ENCODE results near the gene DAB1.

Gene DAB1

DNA sequence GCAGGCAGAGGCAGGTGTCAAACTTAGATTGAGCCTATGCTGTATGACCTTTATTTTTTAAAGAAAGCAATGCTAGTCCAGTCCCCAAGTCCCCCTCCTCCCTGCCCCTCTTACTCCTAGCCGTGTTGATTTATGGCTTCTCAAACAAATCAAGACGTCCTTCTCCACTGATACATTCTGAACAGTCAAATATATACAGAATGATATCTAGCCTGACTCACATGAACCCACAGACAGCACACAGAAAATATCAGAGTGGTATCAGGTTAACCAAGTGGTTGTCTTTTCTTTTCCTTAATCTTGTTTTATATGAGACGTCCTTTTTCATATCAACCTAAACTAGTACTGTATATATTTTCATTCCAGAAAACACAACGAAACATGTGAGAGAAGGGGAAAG lies 13.4 kb downstream of the DAB1 start:
- DNase-seq, result no peak

DNA sequence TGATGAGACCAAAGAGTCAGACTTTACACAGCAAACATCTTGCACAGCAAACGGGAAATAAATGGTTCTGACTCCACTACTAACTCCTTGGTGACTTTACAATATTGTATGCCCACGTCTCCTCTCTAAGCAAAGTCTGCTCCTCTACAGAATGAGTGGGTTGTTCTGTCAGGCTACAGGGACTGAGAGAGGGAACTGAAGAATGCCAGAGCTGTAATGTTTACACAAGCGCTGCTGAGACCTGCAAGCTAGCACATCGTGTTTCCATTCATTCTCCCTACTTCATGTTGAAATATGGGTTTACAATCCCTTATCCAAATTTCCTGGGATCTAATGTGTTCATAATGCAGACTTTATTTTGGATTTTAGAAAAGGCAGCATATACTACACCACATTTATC lies 15.9 kb downstream of the DAB1 start:
- DNase-seq, result no peak

DNA sequence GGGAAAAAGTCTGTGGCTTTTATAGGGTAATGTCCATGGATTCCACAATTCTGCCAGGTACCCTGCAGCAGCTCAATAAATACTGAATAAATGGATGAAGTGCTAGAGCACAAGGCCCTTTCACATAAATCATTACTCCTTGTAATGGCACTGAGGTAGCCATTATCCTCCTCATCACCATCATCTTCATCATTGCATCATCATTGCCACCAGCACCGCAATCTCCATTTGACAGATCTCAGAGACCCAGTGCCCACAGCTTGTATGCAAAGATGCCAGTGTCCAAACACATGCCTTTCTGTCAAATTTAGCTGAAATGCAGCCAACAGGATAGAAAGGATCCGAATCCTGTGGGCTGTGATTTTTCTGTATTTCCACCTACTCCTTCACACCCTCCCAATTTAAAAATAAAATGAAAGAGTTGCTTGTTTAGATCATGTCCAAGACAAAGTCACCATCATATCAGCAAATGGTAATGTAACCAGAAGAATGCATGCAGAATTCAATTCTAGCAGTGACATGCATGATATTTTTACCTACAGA lies 17.4 kb downstream of the DAB1 start:
- no peak for DNase-seq

DNA sequence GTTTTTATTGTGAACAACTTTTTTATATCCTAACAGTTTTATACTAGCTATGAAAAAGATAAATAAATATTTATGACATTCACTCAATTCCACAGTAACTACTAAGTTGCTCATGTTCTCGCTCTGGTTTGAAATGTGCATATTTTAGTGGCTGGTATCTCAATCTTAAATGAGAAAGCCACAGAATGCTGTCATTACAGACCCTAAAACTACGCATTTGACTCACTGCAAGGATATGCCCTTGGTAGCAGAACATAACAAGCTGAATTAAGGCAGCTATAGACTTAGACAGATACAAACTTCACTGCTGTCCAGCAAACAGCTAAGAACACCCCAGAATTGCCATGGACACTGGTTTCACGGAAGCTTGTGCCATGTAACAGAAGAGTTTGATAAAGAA lies 19.0 kb downstream of the DAB1 start:
- no peak for DNase-seq

- DNase-seq, result no peak
These were observed 20.7 kb downstream of the DAB1 start for GRCh38 chr1:57403201-57403600.

DNA sequence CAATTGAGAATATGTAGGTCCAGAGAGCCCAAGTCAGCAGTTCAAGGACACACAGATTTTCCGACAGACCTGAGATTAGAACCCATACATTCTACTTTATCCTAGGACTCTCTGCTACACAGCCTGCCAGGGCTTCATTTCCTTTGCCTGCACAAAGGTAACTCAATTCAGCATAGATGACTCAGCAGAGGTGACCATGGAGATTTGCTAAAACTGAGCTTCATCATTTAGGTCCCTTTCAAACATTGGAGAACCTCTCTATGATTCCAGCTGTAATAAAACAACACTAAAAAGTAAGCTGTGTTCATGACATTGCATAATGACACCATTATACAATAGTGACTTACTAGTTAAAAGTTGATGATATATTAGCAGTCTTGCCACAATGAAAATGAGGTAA lies 22.2 kb downstream of the DAB1 start:
- no peak for DNase-seq

DNA sequence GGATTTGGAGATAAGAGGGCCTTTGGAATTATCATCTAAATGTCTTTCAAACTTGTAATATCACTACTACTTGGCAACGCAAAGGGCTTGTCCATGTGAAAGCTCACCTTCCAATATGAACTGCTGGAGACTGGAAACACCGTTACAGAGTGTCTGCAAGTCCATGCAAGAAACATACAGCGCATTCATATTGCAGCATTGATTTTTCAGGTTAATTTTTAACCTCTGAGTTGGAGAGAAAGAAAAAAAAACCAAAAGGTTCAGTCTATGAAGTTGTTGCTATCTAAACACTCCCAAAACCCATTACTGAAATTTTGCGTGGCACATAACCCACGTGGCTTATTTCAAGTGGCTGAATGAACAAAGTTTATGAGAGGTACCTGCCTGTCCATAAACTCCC lies 23.8 kb downstream of the DAB1 start:
- DNase-seq, result no peak

DNA sequence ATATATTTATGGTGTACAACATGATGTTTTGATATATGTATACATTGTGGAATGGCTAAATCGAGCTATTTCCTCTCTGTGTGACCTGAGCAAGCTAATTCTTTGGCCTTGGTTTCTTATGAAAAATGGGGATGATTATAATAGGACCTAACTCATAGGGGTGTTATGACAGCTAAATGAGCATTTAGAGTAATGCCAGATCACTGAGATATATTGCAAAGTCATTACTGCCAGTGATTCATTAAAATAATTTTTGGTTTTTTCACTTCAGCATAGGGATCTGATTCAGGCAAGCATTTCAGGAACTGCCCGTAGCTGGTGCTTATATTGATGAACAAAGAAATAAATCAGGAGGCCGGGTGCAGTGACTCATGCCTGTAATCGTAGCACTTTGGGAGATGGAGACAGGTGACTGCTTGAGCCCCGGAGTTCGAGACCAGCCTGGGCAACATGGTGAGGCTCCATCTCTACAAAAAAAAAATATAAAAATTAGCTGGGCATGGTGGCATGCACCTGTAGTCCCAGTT lies 30.7 kb downstream of the DAB1 start:
- DNase-seq, result no peak

GRCh38 chr1:57385336-57385735 lies 38.5 kb downstream of the DAB1 start:
- no peak for DNase-seq

DNA sequence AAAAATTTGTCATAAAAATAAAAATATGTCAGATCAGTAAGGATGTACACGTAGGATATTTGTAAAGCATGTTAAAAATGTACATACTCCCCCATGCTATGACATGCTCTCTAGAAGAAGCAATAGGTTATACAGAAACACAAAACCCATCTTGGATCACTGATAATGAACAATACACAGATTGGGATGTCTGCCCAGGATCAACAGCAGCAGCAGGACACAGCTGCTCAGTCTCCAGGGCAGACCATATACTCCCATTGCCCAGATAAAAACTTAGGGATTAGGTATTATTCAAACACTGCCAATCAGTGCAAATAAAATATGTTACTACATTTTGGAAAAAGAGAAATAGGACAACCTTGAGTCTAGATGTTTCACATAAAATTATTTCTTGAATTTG lies 39.0 kb downstream of the DAB1 start:
- DNase-seq, result no peak

- DNase-seq, result no peak
These were observed 39.6 kb downstream of the DAB1 start for GRCh38 chr1:57384284-57384683.

DNA sequence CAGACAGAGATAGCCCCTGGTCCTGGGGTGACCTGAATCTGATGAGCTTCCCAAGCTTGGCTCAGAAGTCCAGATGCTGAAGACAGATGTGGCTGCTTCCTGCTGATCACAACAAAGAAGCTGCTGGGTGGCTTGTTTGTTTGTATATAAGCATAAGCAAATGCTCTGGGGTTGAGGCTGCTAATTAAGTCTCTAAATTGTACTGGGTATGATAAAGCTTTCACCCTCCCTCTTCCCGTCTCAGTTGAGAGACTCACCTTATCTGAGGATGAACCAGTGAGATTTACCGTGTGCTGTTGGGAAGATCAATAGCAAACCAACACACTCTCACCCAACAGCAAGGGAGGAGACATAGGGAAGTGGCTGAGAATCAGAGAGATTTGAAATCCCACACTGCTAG lies 42.0 kb downstream of the DAB1 start:
- DNase-seq, result no peak

DNA sequence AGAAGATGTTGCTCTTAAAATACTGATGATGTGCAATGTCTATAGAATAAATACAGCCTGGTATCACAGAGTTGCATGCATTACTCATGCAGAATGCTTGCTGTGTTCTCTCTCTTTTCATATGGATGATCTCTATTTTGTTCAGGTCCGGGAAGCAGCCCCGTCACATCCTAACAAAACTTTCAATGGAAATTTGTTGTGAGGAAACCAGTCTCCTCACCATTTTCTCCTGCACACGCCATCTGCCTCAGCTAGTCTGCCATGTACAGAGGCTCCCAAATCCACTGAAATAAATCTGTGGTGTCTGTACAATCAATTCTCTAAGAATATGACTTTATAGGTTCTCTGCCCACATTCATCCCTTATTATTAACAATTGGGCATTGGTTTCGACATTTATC lies 42.4 kb downstream of the DAB1 start:
- DNase-seq, result no peak

GRCh38 chr1:57380923-57381322 lies 42.9 kb downstream of the DAB1 start:
- no peak for DNase-seq

DNA sequence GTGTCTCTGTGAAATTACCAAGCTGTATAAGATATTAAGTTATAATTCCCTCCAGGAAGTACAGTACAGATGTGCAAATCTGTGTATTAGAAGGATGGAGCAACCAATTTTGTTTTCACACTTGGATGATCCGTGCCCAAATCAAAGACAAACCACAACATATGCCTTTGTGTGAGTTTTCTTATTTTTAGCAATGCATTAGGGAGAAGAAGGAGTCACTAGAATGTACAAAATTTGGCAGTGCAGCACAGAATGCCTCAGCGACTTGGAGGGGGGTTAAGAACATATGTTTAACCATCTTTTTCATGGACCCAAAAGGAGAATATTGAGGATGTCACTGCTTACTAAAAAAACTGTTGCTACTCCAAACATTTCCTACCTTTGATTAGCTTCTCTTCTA lies 45.3 kb downstream of the DAB1 start:
- DNase-seq, result no peak

- no peak for DNase-seq
These were observed 46.3 kb downstream of the DAB1 start for GRCh38 chr1:57377339-57378139.

DNA sequence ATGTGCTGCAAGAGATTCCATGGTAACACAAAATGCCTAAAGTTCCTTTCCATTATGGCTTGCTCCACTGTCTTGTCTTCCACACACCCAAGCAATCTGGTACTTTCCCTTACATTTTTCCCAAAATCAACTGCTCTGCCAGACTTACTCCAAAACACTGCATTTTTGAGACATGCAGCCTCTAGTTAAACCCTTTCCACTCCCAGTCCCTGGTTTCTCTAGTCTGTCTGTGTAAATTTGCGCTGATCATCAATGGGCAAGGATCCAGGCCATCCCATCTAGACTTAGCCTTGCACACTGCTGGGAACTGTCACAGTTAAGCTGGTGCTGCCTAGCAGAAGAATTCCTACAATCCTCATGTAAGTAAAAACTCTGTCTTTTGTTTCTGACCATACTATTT lies 47.8 kb downstream of the DAB1 start:
- DNase-seq, result no peak

- no peak for DNase-seq
These were observed 54.0 kb downstream of the DAB1 start for GRCh38 chr1:57369889-57370288.

DNA sequence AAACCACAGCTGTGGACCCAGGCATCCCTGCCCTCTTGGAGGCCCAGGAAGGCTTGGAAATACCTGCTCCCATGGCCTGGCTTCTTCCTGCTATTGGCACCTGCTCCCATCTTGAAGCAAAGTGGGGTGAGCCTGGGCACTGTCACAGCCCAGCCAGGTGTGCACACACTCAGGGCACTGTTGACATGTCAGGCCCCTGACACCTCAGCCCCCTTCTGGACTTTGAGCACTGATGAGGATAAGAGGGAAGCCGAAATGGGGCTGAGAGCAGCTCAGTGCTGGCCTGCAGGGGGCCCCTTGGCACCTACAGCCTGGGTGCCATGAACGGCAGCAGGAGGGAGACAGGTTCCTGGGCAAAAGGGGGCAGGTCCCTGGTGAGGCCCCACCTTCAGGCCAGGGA lies 55.9 kb downstream of the DAB1 start:
- DNase-seq, result no peak

GRCh38 chr1:57363643-57364042 lies 60.2 kb downstream of the DAB1 start:
- DNase-seq, result no peak

- DNase-seq, result no peak
These were observed 60.7 kb downstream of the DAB1 start for GRCh38 chr1:57363165-57363564.

DNA sequence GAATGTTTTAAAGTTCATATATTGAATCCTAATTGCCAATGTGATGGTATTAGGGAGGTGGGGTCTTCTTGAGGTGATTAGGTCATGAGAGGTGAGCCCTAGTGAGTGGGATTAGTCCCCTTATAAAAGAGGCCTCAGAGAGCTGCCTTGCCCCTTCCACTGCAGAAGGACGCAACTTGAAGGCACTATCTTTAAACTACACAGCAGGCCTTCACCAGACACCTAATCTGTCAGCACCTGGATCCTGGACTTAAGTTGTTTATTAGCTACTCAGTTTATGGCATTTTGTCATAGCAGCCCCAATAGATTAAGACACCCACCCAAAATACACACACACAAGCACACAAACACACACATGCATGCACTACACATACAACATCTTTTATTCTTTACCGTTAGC lies 61.4 kb downstream of the DAB1 start:
- DNase-seq, result no peak

GRCh38 chr1:57361516-57361915 lies 62.3 kb downstream of the DAB1 start:
- no peak for DNase-seq

DNA sequence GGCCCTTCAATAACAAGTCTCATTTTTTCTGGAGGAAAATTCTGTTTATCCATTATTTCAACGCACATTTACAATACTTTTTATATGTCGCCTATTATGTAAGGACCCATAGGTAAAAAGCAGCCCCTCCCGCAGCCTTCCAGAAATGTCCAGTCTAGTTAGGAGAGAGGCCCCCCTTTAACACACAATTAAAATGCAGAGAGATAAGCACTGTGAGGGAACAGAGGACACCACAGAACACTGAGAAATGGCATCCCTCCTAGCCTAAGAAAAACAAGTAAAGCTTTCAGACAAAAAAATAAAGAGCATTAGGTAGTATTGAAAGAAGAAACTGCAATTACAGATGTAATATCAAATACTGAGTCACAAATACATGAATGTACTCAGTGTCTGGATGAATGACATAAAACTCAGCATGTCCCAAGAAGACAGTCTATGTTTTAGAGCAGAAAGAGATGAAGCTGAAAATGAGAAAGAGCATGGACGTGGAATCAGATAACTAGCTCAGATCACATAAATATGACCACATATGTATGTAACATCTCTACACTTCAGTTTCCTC lies 62.9 kb downstream of the DAB1 start:
- DNase-seq, result no peak

DNA sequence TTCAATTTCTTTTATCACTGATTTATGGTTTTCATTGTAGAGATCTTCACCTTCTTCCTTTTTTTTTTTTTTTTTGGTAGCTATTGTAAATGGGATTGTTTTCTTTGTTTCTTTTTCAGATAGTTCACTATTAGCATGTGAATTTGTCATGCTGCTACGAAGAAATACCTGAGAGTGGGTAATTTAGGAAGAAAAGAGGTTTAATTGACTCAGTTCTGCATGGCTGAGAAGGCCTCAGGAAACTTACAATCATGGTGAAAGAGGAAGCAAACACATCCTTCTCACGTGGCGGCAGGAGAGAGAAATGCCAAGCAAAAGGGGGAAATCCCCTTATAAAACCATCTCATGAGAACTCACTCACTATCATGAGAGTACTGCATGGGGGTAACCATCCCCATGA lies 66.4 kb downstream of the DAB1 start:
- DNase-seq, result no peak
